GM12865 (cell line): ENCODE measurements around the gene SLC38A10.

ENCODE experiments used
- DNase-seq: peaks from one replicate; pipeline ENCODE4 v3.0.0; 2010; ENCODE audit warnings: low read depth
- H3K4me3 ChIP-seq: 2 replicates; pipeline ENCODE4 v1.5.1; 2011; ENCODE audit warnings: mild to moderate bottlenecking, low read depth, low read length, control low read depth
- TF ChIP-seq, protein P1 (sequence below): IDR thresholded peaks from 2 replicates; pipeline ENCODE4 v1.5.1; 2011; ENCODE audit warnings: low read length, control low read depth, low read depth, inconsistent platforms; ENCODE audit not compliant: insufficient read depth; ENCODE audit errors: missing control alignments

The SLC38A10 gene

DNA sequence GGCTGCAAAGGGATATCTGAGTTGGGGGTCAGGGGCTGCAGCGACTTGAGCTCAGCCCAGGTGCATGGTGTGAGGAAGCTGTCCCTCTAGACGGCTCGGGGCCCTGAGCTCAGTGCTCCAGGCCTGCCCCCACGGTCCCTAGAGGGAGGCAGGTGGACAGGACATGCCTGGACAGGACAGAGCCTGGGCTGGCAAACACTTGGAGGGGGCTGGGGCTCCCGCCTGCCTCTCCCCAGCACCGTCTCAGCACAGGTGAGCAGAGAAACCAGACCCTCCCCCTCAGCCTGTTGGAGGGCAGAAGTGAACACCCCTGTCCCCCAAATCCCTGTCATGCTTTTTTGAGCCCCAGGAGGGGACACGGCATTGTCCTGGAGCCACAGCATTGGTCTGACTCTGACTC lies 11.4 kb upstream of the SLC38A10 start:
- no peak for DNase-seq
- no peak overlapping the region for H3K4me3 ChIP-seq
- TF ChIP-seq, protein P1, sequence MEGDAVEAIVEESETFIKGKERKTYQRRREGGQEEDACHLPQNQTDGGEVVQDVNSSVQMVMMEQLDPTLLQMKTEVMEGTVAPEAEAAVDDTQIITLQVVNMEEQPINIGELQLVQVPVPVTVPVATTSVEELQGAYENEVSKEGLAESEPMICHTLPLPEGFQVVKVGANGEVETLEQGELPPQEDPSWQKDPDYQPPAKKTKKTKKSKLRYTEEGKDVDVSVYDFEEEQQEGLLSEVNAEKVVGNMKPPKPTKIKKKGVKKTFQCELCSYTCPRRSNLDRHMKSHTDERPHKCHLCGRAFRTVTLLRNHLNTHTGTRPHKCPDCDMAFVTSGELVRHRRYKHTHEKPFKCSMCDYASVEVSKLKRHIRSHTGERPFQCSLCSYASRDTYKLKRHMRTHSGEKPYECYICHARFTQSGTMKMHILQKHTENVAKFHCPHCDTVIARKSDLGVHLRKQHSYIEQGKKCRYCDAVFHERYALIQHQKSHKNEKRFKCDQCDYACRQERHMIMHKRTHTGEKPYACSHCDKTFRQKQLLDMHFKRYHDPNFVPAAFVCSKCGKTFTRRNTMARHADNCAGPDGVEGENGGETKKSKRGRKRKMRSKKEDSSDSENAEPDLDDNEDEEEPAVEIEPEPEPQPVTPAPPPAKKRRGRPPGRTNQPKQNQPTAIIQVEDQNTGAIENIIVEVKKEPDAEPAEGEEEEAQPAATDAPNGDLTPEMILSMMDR: no peak

DNA sequence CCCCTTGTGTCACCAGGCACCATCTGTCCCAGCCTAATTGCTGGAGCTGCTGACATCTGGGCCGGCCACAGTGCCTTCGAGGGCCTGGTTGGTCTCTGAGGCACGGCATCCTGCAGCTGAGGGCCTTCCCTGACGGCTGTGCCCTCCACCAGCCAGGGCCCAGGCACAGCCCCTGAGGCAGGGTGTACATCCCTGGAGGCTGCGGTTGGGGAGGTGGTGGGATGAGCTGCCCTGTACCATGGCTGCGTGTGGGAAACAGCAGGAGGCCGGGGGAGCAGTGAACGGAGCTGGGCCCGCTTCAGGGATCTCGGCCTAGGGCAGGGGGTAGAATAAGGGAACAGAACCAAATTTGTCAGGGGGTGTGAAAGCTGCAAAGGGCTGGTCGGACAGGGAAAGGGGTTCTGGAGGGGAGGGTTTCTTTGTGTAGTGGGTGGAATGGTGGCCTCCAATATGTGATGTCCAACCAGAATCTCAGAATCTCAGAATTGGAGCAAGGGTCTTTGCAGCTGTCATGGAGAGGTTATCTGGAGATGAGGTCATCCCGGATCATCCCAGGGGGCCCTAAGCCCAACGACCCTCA lies 10.0 kb upstream of the SLC38A10 start:
- H3K4me3 ChIP-seq: no peak overlapping the region
- no peak for DNase-seq
- TF ChIP-seq, protein P1: no peak

DNA sequence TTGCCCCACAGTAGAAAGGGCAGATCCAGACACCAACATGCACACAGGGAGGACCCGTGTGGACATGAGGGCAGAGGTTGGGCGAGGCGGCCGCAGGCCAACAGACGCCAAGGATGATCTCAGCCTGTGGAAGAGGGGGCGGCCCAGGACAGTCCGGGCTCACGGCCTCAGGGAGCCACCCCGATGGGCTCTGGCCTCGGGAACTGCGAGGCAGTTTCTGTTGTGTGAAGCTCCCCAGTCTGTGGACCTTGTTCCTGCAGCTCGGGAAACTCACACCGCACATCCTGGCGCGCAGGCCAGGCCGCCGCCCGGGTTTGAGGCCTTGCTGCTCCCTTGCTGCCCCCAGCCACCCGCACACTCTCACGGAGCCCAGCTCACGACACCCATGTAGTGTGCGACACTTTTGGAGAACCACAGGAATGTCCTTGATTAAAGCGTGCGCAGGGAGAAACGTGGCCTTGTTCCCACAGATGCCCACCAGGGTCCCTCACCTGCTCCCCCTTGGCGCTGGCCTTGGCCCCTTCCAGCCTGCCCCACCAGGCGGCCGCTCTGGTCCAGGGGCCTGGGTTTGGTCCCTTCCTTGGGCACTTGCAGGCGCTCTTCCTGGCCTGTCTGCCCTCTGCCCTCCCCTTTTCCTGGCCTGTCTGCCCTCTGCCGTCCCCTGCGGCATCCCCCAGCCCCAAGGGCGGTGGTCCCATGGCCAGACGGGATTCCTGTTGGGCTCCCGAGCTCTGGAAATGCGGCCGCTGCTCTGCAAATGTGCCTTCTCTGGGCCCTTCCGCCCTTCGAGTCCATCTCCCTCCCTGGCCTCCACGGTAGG lies 9.3 kb upstream of the SLC38A10 start:
- H3K4me3 ChIP-seq: no peak overlapping the region
- TF ChIP-seq, protein P1: no peak
- no peak for DNase-seq

DNA sequence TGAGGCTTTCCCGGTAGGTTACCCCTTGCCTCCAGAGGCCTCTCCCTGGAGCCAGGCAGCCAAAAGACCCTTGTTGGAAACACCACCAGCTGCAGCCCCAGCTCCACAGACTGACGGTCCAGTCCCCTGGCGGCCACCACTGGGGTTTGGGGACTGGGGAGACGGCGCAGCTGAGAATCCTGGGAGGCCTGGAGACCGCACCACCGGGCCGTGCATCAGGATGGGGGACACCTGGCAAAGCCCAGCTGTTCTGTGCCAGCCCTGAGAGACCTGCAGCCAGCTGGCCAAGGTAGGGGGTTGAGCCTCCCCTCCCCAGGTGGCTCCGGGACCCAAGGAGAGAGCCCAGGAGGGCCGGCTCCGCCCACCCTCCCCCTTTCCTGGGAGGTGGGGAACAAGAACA lies 8.3 kb upstream of the SLC38A10 start:
- TF ChIP-seq, protein P1: no peak
- no peak overlapping the region for H3K4me3 ChIP-seq
- no peak for DNase-seq

DNA sequence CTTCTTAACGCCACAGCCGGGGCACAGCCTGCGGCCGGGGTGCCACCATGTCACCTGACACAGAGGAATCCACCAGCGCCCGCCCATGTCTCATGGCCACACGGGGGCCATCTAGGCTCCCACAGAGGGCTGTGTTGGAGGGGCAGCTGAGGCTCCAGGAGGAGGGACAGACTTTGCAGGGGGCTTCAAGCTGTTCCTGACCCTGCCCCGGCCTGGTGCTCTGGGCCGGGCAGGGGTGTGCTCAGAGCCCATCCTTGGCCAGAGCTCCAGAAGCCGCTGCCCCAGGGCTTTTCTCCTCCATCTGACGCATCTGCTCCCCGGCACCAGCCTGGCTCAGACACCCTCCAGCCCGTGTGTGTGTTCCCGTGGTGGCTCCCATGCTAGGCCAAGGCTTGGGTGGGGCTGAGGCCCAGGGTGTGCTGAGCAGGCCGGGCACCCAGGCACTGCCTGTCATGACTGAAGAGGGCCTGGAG lies 7.8 kb upstream of the SLC38A10 start:
- TF ChIP-seq, protein P1: peak; percentile 1
- DNase-seq: no peak
- H3K4me3 ChIP-seq: no peak overlapping the region

DNA sequence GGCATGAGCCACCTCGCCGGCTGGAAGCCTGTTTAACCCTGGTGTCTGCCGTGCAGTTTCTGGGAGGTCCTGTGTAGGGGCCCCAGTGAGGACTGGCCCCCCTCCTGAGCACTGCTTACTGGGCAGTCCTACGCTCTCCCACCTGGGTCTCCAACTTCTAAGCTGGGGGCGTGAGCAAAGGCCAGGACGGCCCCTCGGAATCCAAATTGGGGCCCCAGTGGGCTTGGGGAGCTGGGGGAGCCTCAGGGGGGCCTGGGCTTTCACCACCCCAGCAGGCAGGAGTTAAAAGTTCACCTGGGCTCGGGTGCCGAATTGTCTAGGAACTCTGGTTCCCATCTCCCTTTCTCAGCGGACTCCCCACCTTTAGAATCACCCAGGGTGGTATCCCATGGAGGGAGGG lies 7.2 kb upstream of the SLC38A10 start:
- H3K4me3 ChIP-seq: no peak overlapping the region
- TF ChIP-seq, protein P1: no peak
- DNase-seq: no peak
